ENCODE measurements around the gene NDRG2.

DNA sequence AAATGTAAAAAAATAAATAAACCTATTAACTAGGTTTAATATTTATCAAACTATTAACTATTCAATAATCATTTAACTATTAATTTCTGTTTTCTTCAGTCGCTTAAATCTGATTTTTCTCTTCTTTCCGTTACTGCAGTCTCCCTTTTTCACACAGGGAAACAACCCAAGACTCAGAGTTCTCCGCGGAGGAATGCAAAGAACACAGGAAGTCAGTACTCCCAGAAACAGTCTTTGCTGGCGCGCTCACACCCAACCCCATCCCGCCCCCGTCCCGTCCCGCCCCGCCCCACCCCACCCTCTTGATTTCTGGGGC, 35.4 kb downstream of the NDRG2 start:
- TF ChIP-seq CTCF (IDR thresholded peaks at IDR 0.05; ENCODE audit: low read depth, low read length), result no peak
- peak; percentile 34 for TF ChIP-seq POLR2A (IDR thresholded peaks at IDR 0.05; ENCODE audit: extremely low read depth, insufficient read length)
- no peak for TF ChIP-seq MYC (IDR thresholded peaks at IDR 0.05; ENCODE audit: low read depth, low read length)
- no peak for TF ChIP-seq MAX (IDR thresholded peaks at IDR 0.05; ENCODE audit: low read depth, low read length)
